Vagina (tissue), 2 donors: ENCODE results near the gene ABHD2.

ENCODE experiments used
- POLR2A ChIP-seq, 2 donors: fragments of 450-650 bp; IDR thresholded peaks; one replicate each; pipeline ENCODE4 v1.6.1; 2017; ENCODE audit warnings: antibody characterized with exemption in 2 of 2, mild to moderate bottlenecking in 2 of 2, moderate library complexity in 2 of 2
- TF ChIP-seq, protein P1 (sequence below), 3 experiments: fragments of 450-650 bp in 2 of 3; fragments of 200-600 bp in 1 of 3; sonication (generic) in 1 of 3; IDR thresholded peaks; one replicate each; pipeline ENCODE4 v1.5.1; 2017 to 2019; ENCODE audit warnings: antibody characterized with exemption in 3 of 3, mild to moderate bottlenecking in 2 of 3, moderate library complexity in 2 of 3

- TF ChIP-seq POLR2A (IDR thresholded peaks at IDR 0.05), result no peak
- TF ChIP-seq, protein P1, sequence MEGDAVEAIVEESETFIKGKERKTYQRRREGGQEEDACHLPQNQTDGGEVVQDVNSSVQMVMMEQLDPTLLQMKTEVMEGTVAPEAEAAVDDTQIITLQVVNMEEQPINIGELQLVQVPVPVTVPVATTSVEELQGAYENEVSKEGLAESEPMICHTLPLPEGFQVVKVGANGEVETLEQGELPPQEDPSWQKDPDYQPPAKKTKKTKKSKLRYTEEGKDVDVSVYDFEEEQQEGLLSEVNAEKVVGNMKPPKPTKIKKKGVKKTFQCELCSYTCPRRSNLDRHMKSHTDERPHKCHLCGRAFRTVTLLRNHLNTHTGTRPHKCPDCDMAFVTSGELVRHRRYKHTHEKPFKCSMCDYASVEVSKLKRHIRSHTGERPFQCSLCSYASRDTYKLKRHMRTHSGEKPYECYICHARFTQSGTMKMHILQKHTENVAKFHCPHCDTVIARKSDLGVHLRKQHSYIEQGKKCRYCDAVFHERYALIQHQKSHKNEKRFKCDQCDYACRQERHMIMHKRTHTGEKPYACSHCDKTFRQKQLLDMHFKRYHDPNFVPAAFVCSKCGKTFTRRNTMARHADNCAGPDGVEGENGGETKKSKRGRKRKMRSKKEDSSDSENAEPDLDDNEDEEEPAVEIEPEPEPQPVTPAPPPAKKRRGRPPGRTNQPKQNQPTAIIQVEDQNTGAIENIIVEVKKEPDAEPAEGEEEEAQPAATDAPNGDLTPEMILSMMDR (IDR thresholded peaks at IDR 0.05), result no peak
These were observed 48.8 kb downstream of the ABHD2 start for GRCh38 chr15:89136818-89137772.
